HG03520 (cell line): ENCODE results near the gene LRP2.

Experiments used
- ATAC-seq: cut with Tn5 transposase; IDR thresholded peaks from one replicate; pipeline ENCODE4 v1.9.1; 2021; ENCODE audit warnings: mild to moderate bottlenecking, moderate library complexity; ENCODE audit not compliant: unreplicated experiment

LRP2 gene

GRCh38 chr2:169094676-169095075 is 267.7 kb downstream of the LRP2 start:
- ATAC-seq: no peak

DNA sequence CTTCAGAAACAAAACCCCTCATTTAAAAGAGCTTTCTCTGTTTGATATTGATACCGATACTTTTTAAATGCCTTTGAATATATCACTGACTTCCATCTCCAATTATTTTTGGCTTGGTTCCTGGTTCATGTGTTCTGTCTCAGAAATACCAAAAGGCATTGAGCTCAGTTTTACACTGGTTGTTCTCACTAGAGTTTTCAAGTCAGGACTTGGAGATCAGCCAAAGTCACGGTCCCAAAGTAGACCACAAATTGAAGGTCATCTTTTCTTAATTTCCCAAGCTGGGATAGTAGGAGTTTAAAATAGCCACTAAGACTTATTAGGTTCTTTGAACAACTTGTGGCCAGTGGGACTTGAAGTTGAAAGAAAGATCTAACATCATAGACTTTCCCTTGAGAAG is 268.8 kb downstream of the LRP2 start:
- no peak for ATAC-seq

DNA sequence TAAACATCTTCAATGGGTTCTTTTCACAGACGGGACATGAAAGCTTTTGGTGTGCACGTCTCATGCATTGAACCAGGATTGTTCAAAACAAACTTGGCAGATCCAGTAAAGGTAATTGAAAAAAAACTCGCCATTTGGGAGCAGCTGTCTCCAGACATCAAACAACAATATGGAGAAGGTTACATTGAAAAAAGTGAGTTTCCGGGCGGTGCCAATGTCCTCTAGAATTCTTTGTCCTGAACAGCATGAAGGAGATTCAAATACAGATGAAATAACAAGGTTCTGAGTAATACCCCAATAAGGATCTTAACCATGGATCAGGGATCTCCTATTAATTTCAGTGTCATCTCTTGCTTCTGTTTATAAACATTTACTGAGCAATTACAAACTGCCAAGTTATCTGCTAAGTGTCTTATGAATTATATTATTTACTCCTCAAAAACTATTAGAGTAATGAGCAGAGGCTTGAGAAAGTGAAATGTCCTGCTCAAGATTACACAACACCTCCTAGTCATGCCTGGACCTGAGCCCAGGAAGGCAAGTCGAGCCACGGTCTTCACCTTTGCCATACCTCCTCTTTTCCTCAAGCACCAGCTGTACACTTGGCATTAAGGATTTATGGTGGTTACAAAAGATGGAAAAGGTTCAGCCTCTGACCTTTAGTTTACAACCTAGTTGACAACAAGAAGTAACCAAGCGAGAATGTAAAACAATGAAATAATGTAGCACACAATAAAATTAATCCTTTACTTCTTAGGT is 270.4 kb downstream of the LRP2 start:
- no peak for ATAC-seq

- ATAC-seq: no peak
These were observed 271.1 kb downstream of the LRP2 start for GRCh38 chr2:169091256-169091655.

- ATAC-seq: no peak
These were observed 272.1 kb downstream of the LRP2 start for GRCh38 chr2:169090133-169090820.

DNA sequence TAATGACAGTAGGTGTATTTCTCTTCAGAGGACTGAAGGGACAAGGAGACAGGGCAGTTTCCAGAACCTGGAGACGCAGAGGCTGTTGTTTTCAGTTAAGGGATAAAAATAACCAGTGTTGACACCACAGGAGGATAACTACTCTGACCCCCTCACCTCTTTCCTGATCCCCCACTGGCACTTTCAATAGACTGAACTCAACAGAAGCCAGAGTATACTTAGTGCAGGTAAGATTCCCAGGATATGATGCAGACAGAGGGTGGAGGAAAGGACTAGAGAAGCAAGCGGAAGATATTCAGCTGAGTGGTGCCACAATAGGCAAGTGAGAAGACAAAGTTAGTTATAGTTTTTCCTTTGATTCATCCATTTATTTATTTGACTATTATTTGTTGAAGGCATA is 273.2 kb downstream of the LRP2 start:
- ATAC-seq: no peak

DNA sequence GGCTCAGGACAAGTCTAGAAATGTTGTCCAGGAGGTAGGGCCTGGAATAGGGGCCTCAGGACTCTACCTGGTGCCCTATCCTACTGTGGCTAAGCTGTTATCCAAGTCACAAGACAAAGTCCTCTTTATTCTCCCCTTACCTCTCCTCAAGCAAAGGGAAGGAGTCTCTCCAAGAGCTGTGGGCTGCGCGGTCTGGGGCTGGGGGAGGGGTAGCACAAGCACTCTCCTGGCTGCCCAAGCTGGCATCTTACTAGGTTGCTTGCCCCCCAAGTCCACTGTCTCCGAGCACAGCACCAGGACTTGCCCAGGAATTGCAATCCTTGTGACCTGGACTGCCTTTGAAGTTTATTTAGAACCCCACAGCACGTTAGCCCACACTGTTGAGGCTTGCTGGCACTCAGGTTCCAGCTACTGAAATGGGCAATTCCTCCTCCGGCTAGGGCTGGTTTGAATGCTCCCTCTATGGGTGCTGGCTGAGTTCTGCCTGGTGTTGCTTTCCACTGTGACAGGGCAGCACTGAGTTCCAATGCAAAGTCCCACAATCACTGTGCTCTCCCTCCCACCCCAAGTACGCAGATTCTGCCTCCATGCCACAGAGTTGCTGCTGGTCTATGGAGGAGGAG is 274.5 kb downstream of the LRP2 start:
- no peak for ATAC-seq

DNA sequence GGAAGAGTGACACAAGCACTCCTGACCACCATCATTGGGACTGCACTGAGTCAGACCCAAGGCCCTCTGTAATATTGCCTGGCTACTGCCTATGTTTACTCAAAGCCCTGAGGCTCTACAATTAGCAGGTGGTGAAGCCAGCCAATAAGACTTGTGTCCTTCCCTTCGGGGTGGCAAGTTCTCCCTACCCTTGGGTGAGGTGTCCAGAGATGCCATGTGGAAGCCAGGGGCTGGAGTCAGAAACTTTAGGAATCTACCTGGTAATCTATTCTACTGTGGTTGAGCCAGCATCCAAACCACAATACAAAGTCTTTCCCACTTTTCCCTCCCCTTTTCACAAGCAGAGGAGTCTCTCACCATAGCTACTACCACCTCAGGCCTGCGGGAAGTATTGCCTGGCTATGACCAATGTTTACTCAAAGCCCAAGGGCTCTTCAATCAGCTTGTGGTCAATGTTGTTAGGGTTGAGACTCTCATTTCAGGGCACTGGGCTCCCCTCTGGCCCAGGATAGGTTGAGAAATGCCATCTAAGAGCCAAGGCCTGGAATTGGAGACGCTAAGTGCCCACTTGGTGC is 275.4 kb downstream of the LRP2 start:
- no peak for ATAC-seq

DNA sequence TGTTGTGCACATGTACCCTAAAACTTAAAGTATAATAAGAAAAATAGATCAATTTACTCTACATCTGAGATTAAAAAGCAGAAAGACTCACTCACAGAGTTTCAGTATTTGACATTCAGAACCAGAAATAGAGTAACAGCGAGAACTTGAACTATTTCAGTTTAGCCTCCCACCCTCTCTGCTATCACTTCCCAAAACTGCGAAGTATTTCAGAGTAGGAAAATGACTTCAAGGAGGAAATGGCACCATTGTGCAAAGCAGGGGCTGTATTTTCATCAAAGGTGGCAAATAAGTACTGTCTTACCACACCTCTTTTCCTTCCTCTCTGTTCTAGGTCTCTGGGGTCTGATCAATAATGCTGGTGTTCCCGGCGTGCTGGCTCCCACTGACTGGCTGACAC is 279.3 kb downstream of the LRP2 start:
- peak; percentile 41 for ATAC-seq

GRCh38 chr2:169081551-169081950 is 280.8 kb downstream of the LRP2 start:
- ATAC-seq: no peak

GRCh38 chr2:169080250-169081069 is 281.9 kb downstream of the LRP2 start:
- ATAC-seq: peak; percentile 80

DNA sequence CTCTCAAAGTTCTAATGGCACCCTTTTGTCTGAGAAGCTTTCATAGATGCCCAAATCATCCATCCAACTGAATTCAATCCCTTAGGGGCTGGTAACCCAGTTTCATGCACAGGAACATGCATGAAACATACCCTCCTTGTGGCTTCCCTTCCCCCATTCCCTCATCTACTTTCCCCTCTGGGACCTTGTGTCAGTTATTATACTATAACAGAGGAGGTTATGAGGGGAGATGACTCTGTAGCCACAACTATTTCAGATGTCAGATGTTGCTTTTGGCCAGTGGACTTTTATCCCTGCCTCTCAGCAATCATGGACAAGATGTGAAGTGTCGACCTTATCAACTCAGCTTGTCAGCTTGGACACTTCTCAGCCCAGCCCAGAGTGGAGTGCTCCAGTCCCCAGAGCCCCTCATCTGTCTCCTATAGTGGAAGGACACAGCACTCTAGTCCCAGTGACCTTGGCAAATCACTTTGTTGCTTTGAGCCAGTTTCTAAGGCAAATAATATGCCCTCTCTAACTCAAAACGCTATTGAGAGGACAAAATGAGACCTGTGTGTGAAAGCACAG is 284.6 kb downstream of the LRP2 start:
- ATAC-seq: no peak
